SW480 (cell line): ENCODE data around the gene C17orf67.

ENCODE experiments used
- DNase-seq: peaks from one replicate; pipeline ENCODE4 v3.0.0-alpha.2; 2016; ENCODE audit warnings: low spot score

The C17orf67 gene

GRCh38 chr17:56833809-56834379, at the start of gene C17orf67, which contains the start of gene DGKE:
TSS of gene C17orf67 (minus strand) at chr17:56833920. CDS start at chr17:56815810, 18,110 bp downstream.
TSS of gene DGKE (plus strand) at chr17:56834151. CDS start at chr17:56834796, 645 bp downstream.
- peak; percentile 92 for DNase-seq

- DNase-seq = no peak
Measured at GRCh38 chr17:56881685-56882295, 48.1 kb upstream of the C17orf67 start.

- DNase-seq = no peak
Measured at GRCh38 chr17:56880571-56880970, 46.9 kb upstream of the C17orf67 start.

GRCh38 chr17:56880133-56880532, 46.4 kb upstream of the C17orf67 start:
- no peak for DNase-seq

- DNase-seq = no peak
Measured at GRCh38 chr17:56879280-56879679, 45.6 kb upstream of the C17orf67 start.

- DNase-seq = no peak
Measured at GRCh38 chr17:56876766-56877179, 43.1 kb upstream of the C17orf67 start.

- DNase-seq = no peak
Measured at GRCh38 chr17:56870081-56870651, 36.4 kb upstream of the C17orf67 start.

GRCh38 chr17:56868716-56869115, 35.0 kb upstream of the C17orf67 start:
- no peak for DNase-seq

- DNase-seq = no peak
Measured at GRCh38 chr17:56867948-56868376, 34.2 kb upstream of the C17orf67 start.

GRCh38 chr17:56866496-56866895, 32.8 kb upstream of the C17orf67 start:
- no peak for DNase-seq

GRCh38 chr17:56866076-56866475, 32.4 kb upstream of the C17orf67 start:
- DNase-seq = no peak

- DNase-seq = no peak
Measured at GRCh38 chr17:56863974-56864373, 30.3 kb upstream of the C17orf67 start.

GRCh38 chr17:56861899-56862298, 28.2 kb upstream of the C17orf67 start:
- no peak for DNase-seq

GRCh38 chr17:56851008-56851407, 17.3 kb upstream of the C17orf67 start:
- no peak for DNase-seq

GRCh38 chr17:56850591-56850990, 16.9 kb upstream of the C17orf67 start:
- DNase-seq = no peak

- no peak for DNase-seq
Measured at GRCh38 chr17:56849131-56849530, 15.4 kb upstream of the C17orf67 start.

- DNase-seq = no peak
Measured at GRCh38 chr17:56847106-56847505, 13.4 kb upstream of the C17orf67 start.

- DNase-seq = no peak
Measured at GRCh38 chr17:56845934-56846333, 12.2 kb upstream of the C17orf67 start.

GRCh38 chr17:56842577-56842976, 8.9 kb upstream of the C17orf67 start:
- DNase-seq = no peak

- no peak for DNase-seq
Measured at GRCh38 chr17:56838687-56839086, 5.0 kb upstream of the C17orf67 start.

GRCh38 chr17:56835264-56835585, 1.5 kb upstream of the C17orf67 start:
- no peak for DNase-seq

GRCh38 chr17:56834380-56835263, 902 bp upstream of the C17orf67 start:
- peak; percentile 85 for DNase-seq
